ENCODE results near the gene THEM5. TPM values are rescaled to one million over a fixed set of nuclear protein-coding genes. Genes with fewer than 3 reads are reported as not detected.

THEM5 gene
- total and polyA plus RNA-seq, 3 donors from 2014 or later = 0.57 TPM; not detected in 2

DNA sequence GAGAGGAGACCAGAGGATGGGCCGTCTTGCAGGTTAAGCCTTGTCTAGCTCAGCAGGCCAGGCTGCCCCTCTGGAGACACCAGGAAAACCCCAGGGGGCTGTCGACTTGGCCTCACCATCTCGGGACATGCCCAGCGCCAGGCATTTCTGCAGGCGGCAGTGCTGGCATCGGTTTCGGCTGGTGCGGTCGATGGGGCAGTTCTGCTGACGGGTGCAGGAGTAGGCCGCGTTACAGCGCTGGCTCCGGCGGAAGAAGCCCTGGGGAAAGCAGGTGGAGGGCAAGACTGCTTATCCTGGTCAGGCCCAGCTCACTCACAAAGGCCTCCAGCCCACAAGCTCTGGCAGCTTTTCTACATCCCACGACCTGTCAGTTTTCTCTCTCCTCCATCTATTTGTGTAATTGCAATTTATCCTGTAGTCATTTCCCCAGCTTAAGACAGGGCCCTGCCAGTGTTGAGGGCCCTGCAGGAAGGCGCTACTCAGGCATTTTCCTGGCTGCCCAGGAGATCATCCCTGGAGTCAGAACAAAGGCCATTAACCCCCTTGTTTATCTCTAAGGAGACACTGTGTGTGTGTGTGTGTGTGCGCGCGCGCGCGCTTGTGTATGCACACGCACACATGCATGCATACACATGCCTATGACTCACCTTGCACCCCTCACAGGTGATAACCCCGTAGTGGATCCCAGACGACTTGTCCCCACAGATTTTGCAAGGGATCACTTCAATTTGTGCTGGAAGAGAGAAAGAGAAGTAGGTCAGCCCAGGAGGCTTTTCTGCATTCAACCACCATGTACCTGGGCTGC is 36.8 kb downstream of the THEM5 start:
- H3K9me3 ChIP-seq = no peaks in the 10 kb centered on the region
- H3K27ac ChIP-seq = no peak overlapping the region
- DNase-seq = no peak
- H3K36me3 ChIP-seq (ENCODE audit: low read depth, missing control alignments) = no peaks in the 10 kb centered on the region
- intact Hi-C loops (cut with DNase I; ENCODE audit: low total_unique reads) = no loop called here
- no peak for TF ChIP-seq POLR2A (IDR thresholded peaks at IDR 0.05)
- no peak for TF ChIP-seq CTCF (IDR thresholded peaks at IDR 0.05)
- WGBS, 2 donors = 82% methylated on average over 25 to 26 of the region's 26 CpGs
- H3K4me1 ChIP-seq = no peaks in the 10 kb centered on the region
- no peaks in the 10 kb centered on the region for H3K27me3 ChIP-seq
- no peak overlapping the region for H3K4me3 ChIP-seq

DNA sequence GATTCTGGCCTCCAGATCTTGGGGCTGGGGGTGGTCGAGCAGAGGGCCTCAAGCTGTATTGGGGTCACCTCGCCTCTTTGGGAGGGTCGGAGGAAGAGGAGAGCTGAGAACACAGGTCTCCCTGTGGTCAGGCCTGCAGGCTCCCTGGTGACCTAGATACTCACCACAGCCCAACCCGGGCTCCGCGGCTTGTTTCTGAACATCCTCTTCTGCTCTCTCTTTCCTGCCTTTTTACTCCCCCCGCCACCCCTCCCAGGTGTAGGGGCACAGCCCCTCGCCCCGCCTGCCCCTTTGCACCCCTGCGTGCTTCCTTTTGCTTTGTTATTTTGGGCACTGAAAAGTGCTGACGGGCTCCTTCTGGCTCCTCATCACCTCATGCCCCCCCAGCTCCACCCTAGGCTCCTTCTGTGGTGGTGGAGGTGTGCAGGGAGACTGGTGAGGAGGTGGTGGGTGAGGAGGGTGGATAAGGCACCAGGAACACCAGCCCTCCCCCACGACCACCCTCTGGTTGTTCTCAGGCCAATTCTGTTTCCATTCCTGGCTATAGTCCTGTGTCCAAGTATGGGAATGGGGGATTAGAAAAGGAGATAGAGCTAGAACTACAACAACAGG is 37.7 kb downstream of the THEM5 start:
- 72 to 75% methylated on average over 12 of the region's 12 CpGs for WGBS, 2 donors
- DNase-seq = no peak
- no peaks in the 10 kb centered on the region for H3K9me3 ChIP-seq
- no peak overlapping the region for H3K27ac ChIP-seq
- intact Hi-C loops (cut with DNase I; ENCODE audit: low total_unique reads) = no loop called here
- no peaks in the 10 kb centered on the region for H3K27me3 ChIP-seq
- H3K4me1 ChIP-seq = no peaks in the 10 kb centered on the region
- TF ChIP-seq CTCF (IDR thresholded peaks at IDR 0.05) (no peak), POLR2A (IDR thresholded peaks at IDR 0.05) (no peak)
- no peak overlapping the region for H3K4me3 ChIP-seq
- H3K36me3 ChIP-seq (ENCODE audit: low read depth, missing control alignments) = no peaks in the 10 kb centered on the region

GRCh38 chr1:151814971-151815545 is 38.5 kb downstream of the THEM5 start:
- no peak overlapping the region for H3K4me3 ChIP-seq
- no peaks in the 10 kb centered on the region for H3K36me3 ChIP-seq (ENCODE audit: low read depth, missing control alignments)
- no peaks in the 10 kb centered on the region for H3K27me3 ChIP-seq
- H3K4me1 ChIP-seq = no peaks in the 10 kb centered on the region
- WGBS, 2 donors = 88 to 100% methylated on average over 4 to 6 of the region's 8 CpGs
- intact Hi-C loops (cut with DNase I; ENCODE audit: low total_unique reads) = no loop called here
- TF ChIP-seq CTCF (IDR thresholded peaks at IDR 0.05) (no peak), POLR2A (IDR thresholded peaks at IDR 0.05) (no peak)
- H3K27ac ChIP-seq = no peak overlapping the region
- no peaks in the 10 kb centered on the region for H3K9me3 ChIP-seq
- no peak for DNase-seq

DNA sequence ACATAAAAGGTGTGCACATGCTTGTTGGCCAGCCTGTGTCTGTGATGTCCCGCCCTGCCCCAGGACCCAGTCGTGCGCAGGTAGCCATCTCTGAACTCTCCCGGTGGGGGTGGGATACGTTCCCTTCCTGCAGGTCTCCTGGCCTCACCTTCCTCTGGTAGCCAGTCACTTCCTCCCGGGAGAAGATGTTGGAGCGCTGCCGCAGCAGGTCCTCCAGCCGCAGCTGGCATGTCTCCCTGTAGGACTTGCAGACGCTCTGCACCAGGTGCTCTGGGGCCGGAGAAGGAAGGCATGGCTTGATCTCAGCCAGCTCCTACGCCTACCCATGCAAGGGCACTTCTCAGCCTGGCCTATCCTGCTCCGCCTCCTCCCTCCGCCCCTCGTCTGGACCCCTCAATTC is 39.1 kb downstream of the THEM5 start:
- Histone ChIP-seq H3K9me3 (no peaks in the 10 kb centered on the region), H3K36me3 (ENCODE audit: low read depth, missing control alignments) (no peaks in the 10 kb centered on the region), H3K4me3 (no peak overlapping the region), H3K27ac (no peak overlapping the region), H3K27me3 (no peaks in the 10 kb centered on the region), H3K4me1 (no peaks in the 10 kb centered on the region)
- WGBS, 2 donors = 91 to 92% methylated on average over 13 to 15 of the region's 15 CpGs
- DNase-seq = no peak
- intact Hi-C loops (cut with DNase I; ENCODE audit: low total_unique reads) = no loop called here
- no peak for TF ChIP-seq CTCF (IDR thresholded peaks at IDR 0.05)
- TF ChIP-seq POLR2A (IDR thresholded peaks at IDR 0.05) = no peak
